AG20443 (cell line): Measurements from ENCODE around the gene TFEB.

Experiments used
- DNase-seq: peaks from one replicate; pipeline ENCODE4 v3.0.0; 2012; ENCODE audit warnings: low spot score, mixed read lengths

The TFEB gene

DNA sequence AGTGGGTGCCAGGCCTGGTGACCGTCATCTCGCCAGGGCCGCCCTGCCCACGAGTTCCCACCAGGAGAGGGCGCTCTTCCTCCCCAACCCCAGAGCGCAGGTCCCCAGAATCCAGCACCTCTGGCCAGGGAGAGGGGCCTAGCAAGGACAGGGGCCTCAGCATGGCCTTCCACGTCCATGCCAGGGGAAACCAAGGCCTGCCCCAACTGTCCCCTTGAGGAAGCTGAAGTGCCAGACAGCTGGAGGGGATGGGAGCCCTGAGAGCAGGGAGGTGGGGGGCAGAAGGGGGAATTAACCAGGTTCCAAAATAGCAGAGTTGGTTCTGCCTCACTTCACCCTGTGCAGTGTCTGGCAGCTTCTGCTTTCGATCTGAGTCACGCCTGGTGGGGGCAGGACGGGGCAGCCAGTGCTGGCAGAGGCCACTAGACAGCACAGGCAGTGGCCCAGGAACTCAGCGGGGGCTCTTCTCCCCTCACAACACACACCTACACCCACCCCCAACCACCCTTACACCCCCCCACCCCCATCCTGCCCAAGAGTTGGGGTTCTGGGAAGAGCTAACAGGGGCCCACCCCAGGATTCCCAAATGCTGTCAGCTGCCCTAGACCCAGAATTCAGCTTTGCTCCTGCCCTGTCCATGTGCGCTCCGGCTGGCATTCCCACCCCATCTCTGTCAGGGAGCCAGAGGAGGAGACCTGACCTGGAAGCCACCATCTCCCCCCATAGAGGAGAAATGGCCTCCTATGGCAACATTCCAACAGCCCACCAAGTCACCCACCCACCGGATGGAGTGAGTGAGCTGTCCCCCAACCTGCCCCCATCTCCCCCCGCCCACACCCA lies 29.2 kb downstream of the TFEB start:
- DNase-seq: peak; percentile 94

DNA sequence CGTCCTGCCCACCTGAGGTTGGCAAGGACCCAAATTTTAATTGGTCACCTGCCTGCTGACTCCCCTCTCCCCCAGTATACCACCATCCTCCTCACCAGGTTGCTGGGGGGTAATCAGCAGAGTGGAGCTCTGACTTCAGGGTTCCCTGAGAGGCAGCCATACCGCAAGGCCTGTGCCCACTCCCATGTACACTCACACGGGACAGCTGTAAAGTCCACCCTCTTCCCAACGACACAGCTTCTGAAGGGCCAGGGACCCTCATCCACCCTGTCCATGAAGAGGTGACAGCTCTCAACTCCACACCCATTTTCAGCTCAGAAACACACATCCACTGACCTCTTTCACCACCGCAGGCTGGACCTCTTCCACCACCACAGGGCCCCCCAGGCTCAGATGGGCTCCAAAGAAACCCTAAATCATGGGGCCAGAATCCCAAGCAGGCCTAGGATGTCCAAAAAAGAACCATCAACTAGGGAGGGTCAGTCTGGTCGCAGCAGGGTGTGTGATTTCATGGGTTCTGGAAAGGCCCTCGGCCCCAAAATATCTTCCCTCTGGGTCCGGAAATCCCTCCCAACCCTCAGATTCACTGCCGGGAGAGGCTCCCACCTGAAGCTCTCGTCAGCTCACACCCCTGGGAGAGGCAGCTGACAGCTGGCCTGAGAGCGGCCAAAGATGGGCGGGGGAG lies 30.0 kb downstream of the TFEB start:
- no peak for DNase-seq

DNA sequence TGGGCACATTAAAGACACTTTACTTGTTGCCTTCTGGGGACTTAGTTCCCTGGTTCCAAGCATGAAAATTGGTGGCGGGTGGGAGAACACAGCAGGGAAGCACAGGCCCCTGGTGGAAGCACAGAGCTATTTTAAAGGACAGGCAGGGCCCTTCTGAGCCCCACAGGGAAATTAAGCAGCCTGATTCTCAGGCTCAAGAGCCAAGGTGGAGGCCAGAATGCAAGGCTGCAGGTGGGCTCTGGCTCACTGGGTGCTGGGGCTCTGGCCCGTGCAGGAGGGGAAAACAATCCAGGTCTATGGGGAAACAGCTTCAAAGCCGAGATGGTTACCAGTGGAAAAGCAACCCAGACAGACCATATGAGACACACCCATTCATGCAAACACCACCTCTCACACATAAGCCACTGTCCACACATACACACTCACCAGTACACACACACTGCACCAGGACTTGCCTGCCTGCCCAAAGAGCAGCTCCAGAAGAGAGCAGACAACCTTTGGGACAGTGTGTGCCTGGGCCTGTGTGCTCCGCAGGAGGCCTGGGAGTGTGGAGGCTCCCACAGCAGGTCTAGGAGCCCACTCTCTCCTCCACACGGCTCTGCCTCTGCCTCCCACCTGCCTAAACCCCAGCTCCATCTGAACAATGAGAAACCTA lies 30.6 kb downstream of the TFEB start:
- no peak for DNase-seq

DNA sequence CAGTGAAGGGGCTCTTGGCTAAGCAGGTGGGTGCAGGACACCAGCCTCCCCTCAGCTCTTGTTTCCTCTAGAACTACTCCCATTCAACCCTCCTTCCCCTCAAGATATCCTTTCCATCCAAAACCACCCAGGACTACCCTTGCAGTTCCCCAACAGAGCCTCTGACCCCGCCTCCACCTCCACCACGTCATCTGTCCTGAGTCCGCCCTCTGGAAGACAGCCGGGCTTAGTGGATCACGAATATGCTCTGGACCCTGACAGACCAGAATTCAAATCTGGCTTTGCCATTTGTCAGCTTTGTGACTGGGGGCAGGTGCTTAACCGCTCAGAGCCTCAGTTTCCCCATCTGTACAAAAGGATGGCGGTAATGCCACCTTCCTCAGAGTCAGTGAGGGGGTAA lies 31.4 kb downstream of the TFEB start:
- no peak for DNase-seq

DNA sequence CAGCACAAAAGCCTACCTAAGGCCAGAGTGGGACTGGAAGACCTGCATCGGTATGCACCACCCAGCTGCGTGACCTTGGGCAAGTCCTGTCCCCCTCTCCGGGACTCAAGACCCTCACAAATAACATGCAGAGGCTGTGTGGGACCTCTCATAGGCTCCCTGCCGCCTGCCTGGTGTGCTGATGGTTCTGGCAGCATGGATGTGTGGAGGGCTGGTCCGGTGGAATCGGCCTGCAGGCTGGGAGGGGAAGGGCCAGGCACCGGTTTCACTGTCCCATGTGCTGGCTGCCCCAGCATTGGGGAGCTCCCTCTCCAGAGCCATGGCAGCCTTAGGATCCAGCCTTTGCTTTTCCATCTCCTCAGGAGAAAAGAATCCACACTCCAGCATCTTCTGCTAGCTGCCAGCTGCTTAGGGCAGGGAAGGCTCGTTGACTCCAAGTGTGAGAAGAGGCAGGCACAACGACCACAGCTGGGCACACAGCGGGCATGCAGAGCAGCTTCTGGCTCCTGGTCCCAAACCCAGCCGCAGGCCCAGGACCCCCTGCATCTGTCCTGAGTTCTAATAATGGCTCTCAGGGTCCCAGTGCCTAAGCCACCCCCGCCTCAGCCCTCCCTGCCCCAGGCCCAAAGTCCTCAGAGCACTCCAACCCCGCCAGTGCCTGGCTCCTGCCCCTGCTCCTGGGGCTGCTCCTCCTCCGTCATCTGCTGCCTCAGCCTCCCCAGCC lies 32.5 kb downstream of the TFEB start:
- DNase-seq: no peak

DNA sequence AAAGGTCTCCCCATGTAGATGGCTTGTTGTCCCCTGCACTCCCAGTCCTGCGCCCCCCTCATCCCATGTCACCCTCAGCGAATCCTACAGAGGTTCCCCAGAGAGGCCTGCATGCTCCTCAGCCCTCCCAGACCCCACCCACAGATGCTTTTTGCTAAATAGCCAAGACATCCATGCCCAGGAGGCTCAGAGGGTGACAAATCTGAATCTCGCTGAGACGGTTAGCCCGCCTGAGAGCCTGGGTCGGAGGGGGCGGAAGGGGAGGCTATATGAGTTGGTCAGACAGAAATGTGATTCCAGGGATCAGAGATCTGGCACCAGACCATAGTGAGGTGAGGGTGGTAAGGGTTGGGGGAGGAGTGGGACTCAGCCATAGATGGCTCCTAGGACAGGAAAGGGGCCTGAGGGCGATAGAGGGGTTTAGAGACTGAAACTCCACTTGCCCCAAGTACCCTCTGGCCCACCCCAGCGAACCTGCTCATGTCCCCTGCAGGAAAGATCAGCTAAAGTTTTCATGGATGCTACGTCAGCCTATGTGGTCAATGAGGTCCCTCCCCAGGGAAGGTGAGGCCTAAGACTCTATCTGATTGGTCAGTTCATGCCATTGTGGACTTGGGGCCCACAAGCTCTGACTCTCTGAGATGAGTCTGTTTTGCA lies 33.2 kb downstream of the TFEB start:
- DNase-seq: no peak

DNA sequence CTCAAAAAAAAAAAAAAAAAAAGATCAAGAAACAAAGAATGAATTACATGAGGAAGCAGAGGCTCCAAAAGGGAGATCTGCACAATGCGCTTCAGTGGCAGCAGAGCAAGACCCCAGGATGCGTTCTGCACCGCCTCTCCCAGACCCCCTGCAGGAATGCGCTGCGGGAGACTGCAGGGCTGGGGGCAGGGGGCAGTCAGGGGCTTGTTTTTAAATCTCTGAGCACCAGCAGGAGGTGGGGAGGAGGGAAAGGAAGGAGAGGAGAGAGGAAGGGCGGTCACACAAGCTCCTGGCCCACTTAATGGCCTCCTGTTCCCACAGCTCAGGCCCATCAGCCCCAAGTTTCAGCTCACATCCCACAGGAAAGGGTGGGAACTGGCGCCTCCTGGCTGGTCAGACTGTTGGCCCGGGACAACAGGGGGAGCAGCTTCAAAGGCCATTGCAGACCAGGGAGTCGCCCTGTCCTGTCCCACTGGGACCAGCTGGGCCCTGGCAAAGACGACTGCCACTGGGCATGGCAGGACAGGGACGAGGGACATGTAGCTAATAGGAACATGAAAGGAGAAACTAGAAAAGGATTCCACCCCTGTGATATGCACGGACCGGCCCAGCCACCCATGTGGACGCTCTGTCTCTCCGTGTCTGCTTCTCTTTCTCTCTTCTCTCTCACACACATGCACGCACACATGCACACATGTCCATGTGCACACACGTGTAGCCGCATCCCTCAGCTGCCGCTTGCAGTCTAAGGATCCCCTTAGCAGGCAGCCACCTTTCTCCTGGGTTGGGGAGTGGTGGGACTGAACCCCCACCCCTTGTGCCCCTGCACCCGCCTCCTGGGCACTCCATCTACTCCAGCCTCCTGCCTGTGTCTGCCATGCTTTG lies 34.7 kb downstream of the TFEB start:
- DNase-seq: no peak

DNA sequence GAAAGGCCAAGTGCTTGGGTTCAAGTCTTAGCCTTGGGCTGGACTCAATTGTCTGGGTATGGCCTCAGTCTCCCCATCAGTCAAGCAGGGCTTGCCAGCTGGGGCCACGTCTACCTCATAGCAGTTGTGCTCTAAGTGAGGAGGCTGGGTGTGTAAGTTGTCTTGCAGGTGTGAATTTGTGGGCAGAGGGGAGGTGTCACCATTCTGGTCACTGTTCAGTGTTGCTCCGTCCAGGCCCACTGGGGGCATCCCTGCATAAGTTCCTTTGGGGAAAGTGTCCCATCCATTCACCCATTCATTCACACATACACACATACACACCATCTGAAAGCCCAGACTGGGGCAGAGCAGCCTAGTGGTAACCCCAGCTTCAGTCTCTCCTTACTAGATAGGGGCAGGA lies 36.3 kb downstream of the TFEB start:
- no peak for DNase-seq

DNA sequence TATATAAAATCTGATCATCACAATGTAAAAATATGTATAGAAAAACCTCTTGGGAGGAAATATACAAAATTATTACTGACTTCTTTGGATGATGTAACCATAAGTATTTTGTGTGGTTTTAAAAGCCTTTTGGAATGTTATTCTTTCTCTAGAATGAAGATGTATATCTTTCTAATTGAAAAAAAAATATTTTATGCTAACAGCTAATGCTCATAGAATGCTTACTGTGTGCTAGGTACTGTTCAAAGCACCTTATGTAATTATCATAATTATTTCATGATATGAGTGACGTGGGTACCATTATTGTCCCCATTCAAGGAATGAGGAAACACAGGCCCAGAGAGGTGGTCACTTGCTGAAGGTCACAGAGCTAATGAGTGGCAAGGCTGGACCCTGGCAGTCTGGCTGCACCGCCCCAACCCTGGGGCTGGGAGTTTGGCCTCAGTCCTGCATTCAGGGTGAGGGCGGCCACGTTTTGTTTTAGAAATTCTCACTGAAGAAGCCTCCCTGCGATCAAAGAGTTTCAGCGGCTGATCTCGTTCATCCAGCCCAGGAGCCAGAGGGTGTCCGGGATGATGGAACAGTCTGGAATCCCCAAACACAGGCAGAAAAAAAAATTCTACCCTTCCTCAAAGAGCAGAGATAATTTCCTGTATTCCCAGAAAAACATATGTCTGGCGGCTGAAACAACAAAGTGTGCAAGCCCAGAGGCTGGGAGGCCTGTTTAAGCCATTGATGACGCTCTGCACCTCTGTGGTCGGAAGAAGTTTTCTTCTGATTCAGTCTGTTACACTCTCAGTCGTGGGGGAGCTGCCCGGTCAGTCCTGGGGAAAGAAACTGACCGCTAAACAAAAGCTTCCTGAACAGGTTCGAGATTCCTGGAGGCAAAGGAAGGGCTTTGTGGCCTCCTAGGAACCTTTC lies 37.3 kb downstream of the TFEB start:
- DNase-seq: peak; percentile 69

DNA sequence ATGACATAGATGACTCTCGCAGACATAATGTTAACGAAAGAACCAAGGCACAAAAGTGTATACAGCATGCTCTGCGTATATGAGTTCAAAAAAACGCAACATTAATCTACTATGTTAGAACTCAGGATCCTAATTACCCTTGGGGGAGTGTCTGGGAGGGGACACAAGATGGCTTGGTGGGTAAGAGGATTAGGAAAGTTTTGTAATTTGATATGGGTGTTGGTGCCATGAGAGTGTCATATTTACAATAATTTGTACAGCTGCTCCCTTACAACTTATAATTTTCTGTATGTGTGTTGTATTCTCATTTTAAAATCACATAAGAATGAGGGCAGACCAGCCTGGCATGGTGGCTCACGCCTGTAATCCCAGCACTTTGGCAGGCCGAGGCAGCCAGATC lies 38.6 kb downstream of the TFEB start:
- no peak for DNase-seq

DNA sequence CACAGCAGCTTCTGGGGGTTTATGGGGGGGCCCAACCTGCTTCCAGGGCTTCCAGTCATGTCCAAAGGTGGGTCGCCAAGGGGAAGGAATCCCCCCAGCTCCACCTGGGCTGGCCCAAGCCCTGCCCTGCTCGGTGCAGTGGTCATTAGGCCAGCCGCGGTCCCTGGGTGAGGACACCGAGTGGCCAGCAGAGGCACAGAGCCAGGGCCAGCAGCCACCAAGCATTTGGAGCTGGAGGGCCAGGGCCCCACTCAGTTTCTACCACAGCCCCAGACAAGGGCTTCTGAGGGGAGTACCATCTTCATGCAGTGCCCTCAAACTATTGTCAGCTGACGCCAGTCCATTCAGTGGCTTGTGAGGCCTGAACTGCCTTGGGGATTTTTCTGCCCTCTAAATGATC lies 39.6 kb downstream of the TFEB start:
- no peak for DNase-seq

DNA sequence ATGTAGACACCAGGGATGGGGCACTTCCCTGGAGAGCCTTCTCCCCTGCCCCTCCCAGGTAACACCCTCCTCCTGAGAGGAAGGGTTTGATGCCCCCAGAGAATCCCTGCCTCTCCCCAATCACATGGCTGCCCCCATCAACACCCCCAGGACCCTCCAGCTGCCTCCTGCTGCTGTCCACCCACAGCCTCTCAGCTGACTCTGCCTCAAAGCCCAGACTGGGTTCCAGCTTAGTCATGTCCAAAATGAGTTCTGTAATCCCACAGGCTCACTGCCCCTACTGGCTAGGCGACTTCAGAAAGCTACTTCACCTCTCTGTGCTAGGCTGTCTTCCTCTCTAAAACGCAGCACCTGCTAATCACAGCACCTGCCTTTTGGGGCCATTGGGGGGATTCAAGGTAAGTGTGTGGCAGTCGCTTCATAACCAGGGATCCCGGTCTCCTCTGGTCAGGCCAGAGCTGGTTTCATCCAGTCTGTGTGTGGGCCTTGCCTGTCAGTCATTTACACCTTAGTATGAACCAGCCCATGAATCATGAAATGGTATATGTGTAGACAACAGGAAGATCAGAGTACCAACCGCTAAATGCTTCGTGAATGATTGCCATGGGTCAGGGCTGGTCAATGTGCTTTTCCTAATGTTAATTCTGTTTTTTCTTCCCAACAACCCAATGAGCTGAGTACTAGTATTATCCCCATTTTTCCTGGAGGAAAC lies 40.4 kb downstream of the TFEB start:
- peak; percentile 33 for DNase-seq

DNA sequence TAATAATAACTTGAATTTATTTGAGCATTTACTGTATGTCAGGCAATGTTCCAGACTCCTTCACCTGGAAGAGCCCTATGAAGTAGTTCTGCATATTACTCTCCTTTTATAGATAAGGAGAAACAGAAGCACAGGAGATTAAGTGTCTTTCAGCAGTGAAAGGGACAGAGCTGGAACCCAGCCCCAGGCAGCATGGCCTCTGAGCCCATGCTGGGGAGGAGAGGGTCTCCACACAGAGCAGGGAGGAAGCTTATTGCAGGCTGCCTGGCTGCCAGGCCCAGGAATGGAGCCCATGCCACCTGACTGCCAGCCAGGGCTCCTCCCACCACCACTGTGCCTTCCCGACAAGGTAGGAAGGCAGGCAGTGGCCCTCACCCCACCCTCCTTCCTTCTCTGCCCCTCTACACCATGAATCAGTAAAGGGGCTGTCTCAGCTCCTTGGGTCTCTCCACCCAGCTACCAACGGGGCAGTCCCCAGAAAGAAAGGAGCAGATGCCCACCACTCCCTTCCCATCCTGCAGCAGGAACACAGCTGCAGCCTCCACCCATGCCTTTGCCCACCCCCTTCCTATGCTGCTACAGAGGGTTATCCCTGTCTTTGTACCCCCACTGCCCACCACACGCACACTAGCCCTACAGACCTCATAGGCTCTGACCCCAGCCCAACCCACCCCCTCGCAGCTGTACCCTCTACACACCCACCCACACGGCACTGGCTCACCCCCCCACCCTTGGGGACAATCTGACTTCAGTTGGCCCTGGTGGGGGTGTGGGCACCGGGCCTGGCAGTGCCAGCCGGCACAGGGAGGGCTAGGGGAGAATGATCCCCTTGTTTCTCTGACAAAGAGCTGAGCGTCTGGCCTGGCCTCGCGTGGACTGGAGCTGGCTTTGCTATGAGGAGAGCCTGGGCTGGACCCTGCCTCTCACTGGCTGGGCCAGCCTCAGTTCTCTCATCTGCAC lies 41.8 kb downstream of the TFEB start:
- no peak for DNase-seq

DNA sequence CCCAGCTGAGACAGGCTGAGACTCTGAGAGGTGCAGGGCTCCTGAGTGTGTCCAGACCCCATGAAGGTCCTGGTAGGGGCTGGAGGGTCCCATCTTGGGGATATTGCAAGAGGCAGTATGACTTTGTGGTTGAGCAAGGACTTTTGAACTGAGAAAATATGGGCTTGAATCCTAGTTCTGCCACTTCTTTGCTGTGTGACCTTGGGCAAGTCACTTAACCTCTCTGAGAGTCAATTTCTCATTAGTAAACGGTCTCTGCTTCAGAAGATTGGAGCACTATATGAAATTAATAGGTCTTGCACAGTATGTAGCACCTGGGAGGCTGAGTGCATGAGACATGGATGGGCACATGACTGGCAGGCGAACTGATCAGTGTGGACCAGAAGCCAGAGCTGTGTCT lies 42.7 kb downstream of the TFEB start:
- DNase-seq: no peak

DNA sequence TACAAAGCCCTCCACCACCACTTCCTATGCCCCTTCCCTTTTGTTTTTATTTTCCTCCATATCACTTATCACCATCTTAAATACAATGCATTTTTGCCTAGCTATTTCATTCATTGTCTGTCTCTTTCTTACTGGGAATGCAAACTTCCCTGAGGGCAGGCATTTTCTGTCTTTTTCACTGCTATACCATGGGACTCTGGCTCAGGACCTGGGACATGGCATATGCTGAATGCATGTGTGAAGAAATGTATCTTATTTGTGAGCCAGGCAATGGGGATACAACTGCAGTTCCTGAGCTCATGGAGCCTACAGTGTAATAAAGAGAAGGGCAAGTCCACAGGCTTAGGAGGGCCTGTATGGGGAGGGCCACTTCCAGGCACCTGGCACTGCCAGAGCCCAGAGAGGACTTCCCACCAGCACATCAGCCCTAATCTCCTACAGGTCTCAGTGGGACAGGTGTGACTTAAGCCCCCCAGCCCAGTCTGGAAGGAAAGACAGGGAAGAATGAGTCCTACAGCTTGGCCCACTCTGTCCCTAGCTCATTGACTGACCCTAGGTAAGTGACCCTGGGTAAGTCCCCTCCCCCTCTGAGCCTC lies 43.2 kb downstream of the TFEB start:
- DNase-seq: no peak

DNA sequence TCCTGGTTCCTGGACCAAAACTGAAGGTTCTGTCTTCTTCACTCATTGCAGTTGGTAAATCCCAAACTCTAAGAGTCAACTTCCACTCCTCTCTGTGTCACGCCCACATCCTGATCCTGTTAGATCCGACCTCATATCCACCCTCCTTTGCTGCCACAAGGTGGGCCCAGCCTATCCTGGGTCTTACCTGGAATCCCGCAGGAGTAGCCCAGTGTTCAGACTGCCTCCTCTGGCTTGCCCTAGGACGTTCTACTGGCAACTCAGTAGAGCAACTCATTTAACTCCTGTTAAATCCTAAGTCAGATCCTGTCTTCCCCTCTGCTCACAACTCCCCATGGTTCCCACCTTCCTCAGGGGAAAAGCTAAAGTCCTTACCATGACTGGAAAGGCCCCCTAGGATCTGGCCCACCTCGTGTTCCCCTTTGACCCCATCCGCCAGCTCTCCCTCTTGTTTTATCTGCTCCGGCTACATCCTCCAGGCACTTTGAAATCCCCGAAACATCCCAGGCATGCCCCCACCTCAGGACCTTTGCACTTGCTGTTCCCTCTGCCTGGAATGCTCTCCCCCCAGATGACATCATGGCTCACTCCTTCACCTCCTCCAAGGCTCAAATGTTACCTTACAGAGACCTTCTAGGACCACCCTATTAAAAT lies 43.9 kb downstream of the TFEB start:
- DNase-seq: no peak
